Measurements from ENCODE around the gene KRTAP4-8. TPM values are rescaled to one million over a fixed set of nuclear protein-coding genes. Genes with fewer than 3 reads are reported as not detected.
"Not testable (repeated sequence)": the region's sequence is repeated elsewhere in the genome, so short reads cannot be mapped to it uniquely, and the experiment has no call there.

KRTAP4-8 gene
- total RNA-seq, 1 experiment from 2014 or later, result not detected

GRCh38 chr17:41067281-41067680, 30.7 kb downstream of the KRTAP4-8 start:
- H3K36me3 Mint-ChIP-seq, result no peaks in the 10 kb centered on the region
- no peaks in the 10 kb centered on the region for H3K27me3 Mint-ChIP-seq (ENCODE audit: low read depth)
- no peak overlapping the region for H3K4me3 Mint-ChIP-seq
- ChIA-PET CTCF (no interaction called here), POLR2A (no interaction called here)
- ATAC-seq (no peak), DNase-seq (ENCODE audit: low spot score) (no peak)
- H3K4me1 Mint-ChIP-seq, result peaks cover 4% of the 10 kb centered on the region; the same call in 1 of the 2 replicates
- no peaks in the 10 kb centered on the region for H3K9me3 Mint-ChIP-seq
- H3K27ac Mint-ChIP-seq, result no peak overlapping the region
- TF ChIP-seq CREB1 (CRISPR knock-in tag; IDR thresholded peaks at IDR 0.05) (no peak), RELA (CRISPR knock-in tag; IDR thresholded peaks at IDR 0.05; ENCODE audit: borderline replicate concordance) (no peak), OVOL2 (CRISPR knock-in tag; IDR thresholded peaks at IDR 0.05; ENCODE audit: borderline replicate concordance) (no peak), E2F5 (CRISPR knock-in tag; IDR thresholded peaks at IDR 0.05) (no peak), SOX15 (CRISPR knock-in tag; IDR thresholded peaks at IDR 0.05) (no peak), STAT6 (CRISPR knock-in tag; conservative IDR thresholded peaks at IDR 0.05; ENCODE audit: low read depth) (no peak), ZNF532 (CRISPR knock-in tag; IDR thresholded peaks at IDR 0.05; ENCODE audit: borderline replicate concordance) (no peak), NR2C2 (CRISPR knock-in tag; IDR thresholded peaks at IDR 0.05) (no peak), EMX1 (CRISPR knock-in tag; IDR thresholded peaks at IDR 0.05) (no peak)

GRCh38 chr17:41065829-41066624, 31.9 kb downstream of the KRTAP4-8 start, which contains the start of gene KRTAP2-4:
Gene KRTAP2-4 (minus strand): TSS chr17:41065879. CDS start chr17:41065845, 34 bp downstream.
- H3K9me3 Mint-ChIP-seq, result no peaks in the 10 kb centered on the region
- POLR2A ChIA-PET, result no interaction called here
- no peak for ATAC-seq
- TF ChIP-seq USF2 (CRISPR knock-in tag; IDR thresholded peaks at IDR 0.05) (no peak), GABPB1 (CRISPR knock-in tag; IDR thresholded peaks at IDR 0.05) (0 out of 2 replicates have a peak, but pooled peaks have one; percentile 17)
- no peaks in the 10 kb centered on the region for H3K36me3 Mint-ChIP-seq
- H3K27me3 Mint-ChIP-seq (ENCODE audit: low read depth), result no peaks in the 10 kb centered on the region
- no peak for DNase-seq (ENCODE audit: low spot score)
- no peak within 1 kb of the TSS for H3K27ac Mint-ChIP-seq
- H3K4me1 Mint-ChIP-seq, result peaks cover 4% of the 10 kb centered on the region; the same call in 1 of the 2 replicates
- no peak within 1 kb of the TSS for H3K4me3 Mint-ChIP-seq
- CTCF ChIA-PET, result no interaction called here

- CTCF ChIA-PET, result interaction anchor here (0.5 kb wide), 1 partner anchor 484 kb away, joined by 3 read pairs; no protein-coding TSS in a partner anchor
- POLR2A ChIA-PET; H3K4me3 Mint-ChIP-seq; ATAC-seq; H3K9me3 Mint-ChIP-seq; H3K4me1 Mint-ChIP-seq; H3K27ac Mint-ChIP-seq; H3K36me3 Mint-ChIP-seq; H3K27me3 Mint-ChIP-seq (ENCODE audit: low read depth); DNase-seq (ENCODE audit: low spot score): not testable (repeated sequence)
- TF ChIP-seq ZNF423 (CRISPR knock-in tag; IDR thresholded peaks at IDR 0.05), result peak; percentile 51; the same call in 1 of the 2 replicates
Observed at GRCh38 chr17:41065016-41065689, 32.8 kb downstream of the KRTAP4-8 start.
